ENCODE results near the gene RBKS.

RBKS gene

GRCh38 chr2:27830656-27831055 is 59.5 kb downstream of the RBKS start:
- H3K27me3 ChIP-seq (replicated peaks; ENCODE audit: control insufficient read depth, insufficient read depth, low read length): no peaks in the 10 kb centered on the region
- H3K9ac ChIP-seq (ENCODE audit: low read length): no peak overlapping the region
- peaks cover 23% of the 10 kb centered on the region for H3K4me1 ChIP-seq (ENCODE audit: control insufficient read depth, insufficient read depth, low read length)
- H3K36me3 ChIP-seq (ENCODE audit: control insufficient read depth, insufficient read depth, low read length, severe bottlenecking): no peaks in the 10 kb centered on the region
- no peak for DNase-seq (ENCODE audit: low read depth)
- H3K9me3 ChIP-seq (ENCODE audit: control insufficient read depth, low read length): peaks cover 4% of the 10 kb centered on the region
- H3K4me3 ChIP-seq (ENCODE audit: low read length): no peak overlapping the region

- Histone ChIP-seq H3K36me3 (ENCODE audit: control insufficient read depth, insufficient read depth, low read length, severe bottlenecking) (no peaks in the 10 kb centered on the region), H3K4me3 (ENCODE audit: low read length) (no peak overlapping the region), H3K4me1 (ENCODE audit: control insufficient read depth, insufficient read depth, low read length) (peaks cover 23% of the 10 kb centered on the region), H3K9ac (ENCODE audit: low read length) (no peak overlapping the region), H3K27me3 (replicated peaks; ENCODE audit: control insufficient read depth, insufficient read depth, low read length) (no peaks in the 10 kb centered on the region), H3K9me3 (ENCODE audit: control insufficient read depth, low read length) (peaks cover 4% of the 10 kb centered on the region)
- no peak for DNase-seq (ENCODE audit: low read depth)
Observed at GRCh38 chr2:27829791-27830190, 60.4 kb downstream of the RBKS start.

- no peak for DNase-seq (ENCODE audit: low read depth)
- Histone ChIP-seq H3K9me3 (ENCODE audit: control insufficient read depth, low read length) (peaks cover 10% of the 10 kb centered on the region), H3K36me3 (ENCODE audit: control insufficient read depth, insufficient read depth, low read length, severe bottlenecking) (no peaks in the 10 kb centered on the region)
Observed at GRCh38 chr2:27828305-27828704, 61.9 kb downstream of the RBKS start.

GRCh38 chr2:27824401-27824800 is 65.8 kb downstream of the RBKS start:
- Histone ChIP-seq H3K4me3 (ENCODE audit: low read length) (no peak overlapping the region), H3K27me3 (replicated peaks; ENCODE audit: control insufficient read depth, insufficient read depth, low read length) (no peaks in the 10 kb centered on the region), H3K9ac (ENCODE audit: low read length) (no peak overlapping the region), H3K4me1 (ENCODE audit: control insufficient read depth, insufficient read depth, low read length) (peaks cover 5% of the 10 kb centered on the region), H3K36me3 (ENCODE audit: control insufficient read depth, insufficient read depth, low read length, severe bottlenecking) (no peaks in the 10 kb centered on the region), H3K9me3 (ENCODE audit: control insufficient read depth, low read length) (peaks cover 6% of the 10 kb centered on the region)
- DNase-seq (ENCODE audit: low read depth): no peak

More at GRCh38 chr2:27828305-27828704, 61.9 kb downstream of the RBKS start:
- Histone ChIP-seq H3K4me1 (ENCODE audit: control insufficient read depth, insufficient read depth, low read length) (peaks cover 23% of the 10 kb centered on the region), H3K27me3 (replicated peaks; ENCODE audit: control insufficient read depth, insufficient read depth, low read length) (no peaks in the 10 kb centered on the region), H3K9ac (ENCODE audit: low read length) (no peak overlapping the region), H3K4me3 (ENCODE audit: low read length) (no peak overlapping the region)

GRCh38 chr2:27823569-27823968 is 66.6 kb downstream of the RBKS start:
- no peak for DNase-seq (ENCODE audit: low read depth)
- Histone ChIP-seq H3K4me3 (ENCODE audit: low read length) (no peak overlapping the region), H3K9me3 (ENCODE audit: control insufficient read depth, low read length) (peaks cover 6% of the 10 kb centered on the region), H3K27me3 (replicated peaks; ENCODE audit: control insufficient read depth, insufficient read depth, low read length) (no peaks in the 10 kb centered on the region), H3K9ac (ENCODE audit: low read length) (no peak overlapping the region), H3K4me1 (ENCODE audit: control insufficient read depth, insufficient read depth, low read length) (peaks cover 5% of the 10 kb centered on the region), H3K36me3 (ENCODE audit: control insufficient read depth, insufficient read depth, low read length, severe bottlenecking) (no peaks in the 10 kb centered on the region)

- H3K4me3 ChIP-seq (ENCODE audit: low read length): no peak overlapping the region
- no peak overlapping the region for H3K9ac ChIP-seq (ENCODE audit: low read length)
- peaks cover 6% of the 10 kb centered on the region for H3K9me3 ChIP-seq (ENCODE audit: control insufficient read depth, low read length)
- no peaks in the 10 kb centered on the region for H3K36me3 ChIP-seq (ENCODE audit: control insufficient read depth, insufficient read depth, low read length, severe bottlenecking)
- peaks cover 5% of the 10 kb centered on the region for H3K4me1 ChIP-seq (ENCODE audit: control insufficient read depth, insufficient read depth, low read length)
- no peaks in the 10 kb centered on the region for H3K27me3 ChIP-seq (replicated peaks; ENCODE audit: control insufficient read depth, insufficient read depth, low read length)
- DNase-seq (ENCODE audit: low read depth): no peak
Observed at GRCh38 chr2:27823135-27823534, 67.1 kb downstream of the RBKS start.

GRCh38 chr2:27822049-27822448 is 68.1 kb downstream of the RBKS start:
- H3K4me1 ChIP-seq (ENCODE audit: control insufficient read depth, insufficient read depth, low read length): peaks cover 5% of the 10 kb centered on the region

GRCh38 chr2:27815860-27816438 is 74.2 kb downstream of the RBKS start:
- Histone ChIP-seq H3K9me3 (ENCODE audit: control insufficient read depth, low read length) (no peaks in the 10 kb centered on the region), H3K4me3 (ENCODE audit: low read length) (no peak overlapping the region), H3K4me1 (ENCODE audit: control insufficient read depth, insufficient read depth, low read length) (no peaks in the 10 kb centered on the region), H3K9ac (ENCODE audit: low read length) (no peak overlapping the region), H3K27me3 (replicated peaks; ENCODE audit: control insufficient read depth, insufficient read depth, low read length) (no peaks in the 10 kb centered on the region), H3K36me3 (ENCODE audit: control insufficient read depth, insufficient read depth, low read length, severe bottlenecking) (no peaks in the 10 kb centered on the region)
- no peak for DNase-seq (ENCODE audit: low read depth)

More at GRCh38 chr2:27822049-27822448, 68.1 kb downstream of the RBKS start:
- Histone ChIP-seq H3K36me3 (ENCODE audit: control insufficient read depth, insufficient read depth, low read length, severe bottlenecking) (no peaks in the 10 kb centered on the region), H3K9me3 (ENCODE audit: control insufficient read depth, low read length) (peaks cover 6% of the 10 kb centered on the region), H3K27me3 (replicated peaks; ENCODE audit: control insufficient read depth, insufficient read depth, low read length) (no peaks in the 10 kb centered on the region), H3K4me3 (ENCODE audit: low read length) (no peak overlapping the region), H3K9ac (ENCODE audit: low read length) (no peak overlapping the region)
- no peak for DNase-seq (ENCODE audit: low read depth)

- Histone ChIP-seq H3K4me3 (ENCODE audit: low read length) (no peak overlapping the region), H3K4me1 (ENCODE audit: control insufficient read depth, insufficient read depth, low read length) (peaks cover 6% of the 10 kb centered on the region), H3K9me3 (ENCODE audit: control insufficient read depth, low read length) (no peaks in the 10 kb centered on the region), H3K9ac (ENCODE audit: low read length) (no peak overlapping the region), H3K27me3 (replicated peaks; ENCODE audit: control insufficient read depth, insufficient read depth, low read length) (no peaks in the 10 kb centered on the region), H3K36me3 (ENCODE audit: control insufficient read depth, insufficient read depth, low read length, severe bottlenecking) (no peaks in the 10 kb centered on the region)
- no peak for DNase-seq (ENCODE audit: low read depth)
Observed at GRCh38 chr2:27814758-27815157, 75.4 kb downstream of the RBKS start.

GRCh38 chr2:27811768-27812167 is 78.4 kb downstream of the RBKS start:
- Histone ChIP-seq H3K4me1 (ENCODE audit: control insufficient read depth, insufficient read depth, low read length) (peaks cover 14% of the 10 kb centered on the region), H3K9ac (ENCODE audit: low read length) (no peak overlapping the region), H3K9me3 (ENCODE audit: control insufficient read depth, low read length) (no peaks in the 10 kb centered on the region), H3K27me3 (replicated peaks; ENCODE audit: control insufficient read depth, insufficient read depth, low read length) (no peaks in the 10 kb centered on the region), H3K4me3 (ENCODE audit: low read length) (no peak overlapping the region), H3K36me3 (ENCODE audit: control insufficient read depth, insufficient read depth, low read length, severe bottlenecking) (no peaks in the 10 kb centered on the region)
- peak; percentile 19 for DNase-seq (ENCODE audit: low read depth)

GRCh38 chr2:27810455-27810854 is 79.7 kb downstream of the RBKS start:
- no peak for DNase-seq (ENCODE audit: low read depth)
- Histone ChIP-seq H3K36me3 (ENCODE audit: control insufficient read depth, insufficient read depth, low read length, severe bottlenecking) (no peaks in the 10 kb centered on the region), H3K4me3 (ENCODE audit: low read length) (no peak overlapping the region), H3K27me3 (replicated peaks; ENCODE audit: control insufficient read depth, insufficient read depth, low read length) (no peaks in the 10 kb centered on the region), H3K9ac (ENCODE audit: low read length) (no peak overlapping the region), H3K4me1 (ENCODE audit: control insufficient read depth, insufficient read depth, low read length) (peaks cover 14% of the 10 kb centered on the region), H3K9me3 (ENCODE audit: control insufficient read depth, low read length) (no peaks in the 10 kb centered on the region)

- DNase-seq (ENCODE audit: low read depth): peak; percentile 45
- no peaks in the 10 kb centered on the region for H3K27me3 ChIP-seq (replicated peaks; ENCODE audit: control insufficient read depth, insufficient read depth, low read length)
- no peaks in the 10 kb centered on the region for H3K36me3 ChIP-seq (ENCODE audit: control insufficient read depth, insufficient read depth, low read length, severe bottlenecking)
- no peak overlapping the region for H3K9ac ChIP-seq (ENCODE audit: low read length)
- peaks cover 14% of the 10 kb centered on the region for H3K4me1 ChIP-seq (ENCODE audit: control insufficient read depth, insufficient read depth, low read length)
- H3K4me3 ChIP-seq (ENCODE audit: low read length): no peak overlapping the region
- H3K9me3 ChIP-seq (ENCODE audit: control insufficient read depth, low read length): no peaks in the 10 kb centered on the region
Observed at GRCh38 chr2:27809761-27810241, 80.4 kb downstream of the RBKS start.
